GM10847 (cell line): ENCODE measurements around the gene ZNF385D.

ENCODE experiments used
- POLR2A ChIP-seq: IDR thresholded peaks from 2 replicates; pipeline ENCODE4 v1.6.1; 2011; ENCODE audit not compliant: insufficient read length; ENCODE audit errors: extremely low read depth

ZNF385D gene

GRCh38 chr3:21481991-21482390, 269.0 kb downstream of the ZNF385D start:
- no peak for TF ChIP-seq POLR2A

- no peak for TF ChIP-seq POLR2A
These were observed 273.3 kb downstream of the ZNF385D start for GRCh38 chr3:21477541-21478288.

GRCh38 chr3:21466476-21466875, 284.5 kb downstream of the ZNF385D start:
- TF ChIP-seq POLR2A: no peak

- TF ChIP-seq POLR2A: no peak
These were observed 286.3 kb downstream of the ZNF385D start for GRCh38 chr3:21464746-21465145.

GRCh38 chr3:21463319-21463718, 287.7 kb downstream of the ZNF385D start:
- no peak for TF ChIP-seq POLR2A

GRCh38 chr3:21462141-21462540, 288.9 kb downstream of the ZNF385D start:
- no peak for TF ChIP-seq POLR2A

GRCh38 chr3:21457084-21457483, 293.9 kb downstream of the ZNF385D start:
- TF ChIP-seq POLR2A: no peak

GRCh38 chr3:21449738-21450137, 301.3 kb downstream of the ZNF385D start:
- TF ChIP-seq POLR2A: no peak

GRCh38 chr3:21447476-21448151, 303.4 kb downstream of the ZNF385D start:
- TF ChIP-seq POLR2A: no peak

GRCh38 chr3:21446945-21447475, 304.0 kb downstream of the ZNF385D start:
- TF ChIP-seq POLR2A: no peak

- no peak for TF ChIP-seq POLR2A
These were observed 305.0 kb downstream of the ZNF385D start for GRCh38 chr3:21446027-21446426.

GRCh38 chr3:21441821-21442220, 309.2 kb downstream of the ZNF385D start:
- TF ChIP-seq POLR2A: no peak

- no peak for TF ChIP-seq POLR2A
These were observed 314.2 kb downstream of the ZNF385D start for GRCh38 chr3:21436835-21437234.

GRCh38 chr3:21435871-21436270, 315.1 kb downstream of the ZNF385D start:
- no peak for TF ChIP-seq POLR2A

GRCh38 chr3:21434310-21434709, 316.7 kb downstream of the ZNF385D start:
- no peak for TF ChIP-seq POLR2A

- TF ChIP-seq POLR2A: no peak
These were observed 317.3 kb downstream of the ZNF385D start for GRCh38 chr3:21433751-21434150.
